Measurements from ENCODE around the gene SLFN11. TPM values are rescaled to one million over a fixed set of nuclear protein-coding genes. Genes with fewer than 3 reads are reported as not detected.
"Not testable (repeated sequence)": the region's sequence is repeated elsewhere in the genome, so short reads cannot be mapped to it uniquely, and the experiment has no call there.

SLFN11 gene
- total RNA-seq, 1 donor from 2014 or later: 0.25 TPM

GRCh38 chr17:35341411-35341992 lies 31.9 kb downstream of the SLFN11 start:
- peaks cover 35% of the 10 kb centered on the region for H3K27me3 Mint-ChIP-seq (ENCODE audit: low read depth, unreplicated experiment)
- H3K79me2 ChIP-seq (ENCODE audit: insufficient read depth, low read length): no peaks in the 10 kb centered on the region

GRCh38 chr17:35338230-35338629 lies 35.2 kb downstream of the SLFN11 start:
- DNase-seq (ENCODE audit: low read depth) (no peak), FAIRE-seq (no peak)
- Histone ChIP-seq H4K20me1 (ENCODE audit: insufficient read depth, low read length) (no peaks in the 10 kb centered on the region), H3K9me3 (ENCODE audit: insufficient read depth, low read depth, low read length) (no peaks in the 10 kb centered on the region), H3K4me2 (ENCODE audit: low read length) (no peak overlapping the region), H3K27me3 (ENCODE audit: insufficient read depth, low read length) (peaks cover 11% of the 10 kb centered on the region), H3K79me2 (ENCODE audit: insufficient read depth, low read length) (no peaks in the 10 kb centered on the region), H3K4me3 (ENCODE audit: insufficient read depth, low read depth, low read length) (no peak overlapping the region), H2AFZ (ENCODE audit: low read depth, low read length) (no peak overlapping the region), H3K36me3 (ENCODE audit: insufficient read depth, low read length) (no peaks in the 10 kb centered on the region), H3K4me1 (ENCODE audit: insufficient read depth, low read length) (no peaks in the 10 kb centered on the region), H3K27ac (ENCODE audit: low read depth, low read length) (no peak overlapping the region), H3K9ac (ENCODE audit: low read length) (no peak overlapping the region)
- no peak overlapping the region for H3K4me3 Mint-ChIP-seq (ENCODE audit: unreplicated experiment)
- peaks cover 22% of the 10 kb centered on the region for H3K27me3 Mint-ChIP-seq (ENCODE audit: low read depth, unreplicated experiment)
- TF ChIP-seq CTCF (IDR thresholded peaks at IDR 0.05; ENCODE audit: insufficient read depth, low read depth, low read length) (no peak), EZH2 (IDR thresholded peaks at IDR 0.05; ENCODE audit: insufficient read depth, low read length) (no peak)
- no peaks in the 10 kb centered on the region for H3K4me1 Mint-ChIP-seq (ENCODE audit: low read depth, unreplicated experiment)
- peaks cover 4% of the 10 kb centered on the region for H3K9me3 Mint-ChIP-seq (ENCODE audit: unreplicated experiment)
- H3K27ac Mint-ChIP-seq (ENCODE audit: unreplicated experiment): no peak overlapping the region
- no peaks in the 10 kb centered on the region for H3K36me3 Mint-ChIP-seq (ENCODE audit: low read depth, unreplicated experiment)

More at GRCh38 chr17:35341411-35341992, 31.9 kb downstream of the SLFN11 start:
- no peak for FAIRE-seq
- DNase-seq (ENCODE audit: low read depth): no peak
- Histone ChIP-seq H3K9ac (ENCODE audit: low read length) (no peak overlapping the region), H3K4me1 (ENCODE audit: insufficient read depth, low read length) (peaks cover 11% of the 10 kb centered on the region), H3K27ac (ENCODE audit: low read depth, low read length) (no peak overlapping the region), H3K4me3 (ENCODE audit: insufficient read depth, low read depth, low read length) (no peak overlapping the region), H3K4me2 (ENCODE audit: low read length) (no peak overlapping the region), H3K36me3 (ENCODE audit: insufficient read depth, low read length) (no peaks in the 10 kb centered on the region), H3K9me3 (ENCODE audit: insufficient read depth, low read depth, low read length) (no peaks in the 10 kb centered on the region), H4K20me1 (ENCODE audit: insufficient read depth, low read length) (no peaks in the 10 kb centered on the region), H2AFZ (ENCODE audit: low read depth, low read length) (no peak overlapping the region), H3K27me3 (ENCODE audit: insufficient read depth, low read length) (peaks cover 26% of the 10 kb centered on the region)
- Mint-ChIP-seq H3K4me3 (ENCODE audit: unreplicated experiment) (no peak overlapping the region), H3K36me3 (ENCODE audit: low read depth, unreplicated experiment) (no peaks in the 10 kb centered on the region), H3K27ac (ENCODE audit: unreplicated experiment) (no peak overlapping the region), H3K4me1 (ENCODE audit: low read depth, unreplicated experiment) (peaks cover 4% of the 10 kb centered on the region), H3K9me3 (ENCODE audit: unreplicated experiment) (peaks cover 1% of the 10 kb centered on the region)
- no peak for TF ChIP-seq CTCF (IDR thresholded peaks at IDR 0.05; ENCODE audit: insufficient read depth, low read depth, low read length)
- TF ChIP-seq EZH2 (IDR thresholded peaks at IDR 0.05; ENCODE audit: insufficient read depth, low read length): no peak

- Histone ChIP-seq H3K4me3 (ENCODE audit: insufficient read depth, low read depth, low read length) (no peak overlapping the region), H4K20me1 (ENCODE audit: insufficient read depth, low read length) (no peaks in the 10 kb centered on the region), H3K27me3 (ENCODE audit: insufficient read depth, low read length) (peaks cover 11% of the 10 kb centered on the region), H3K4me1 (ENCODE audit: insufficient read depth, low read length) (no peaks in the 10 kb centered on the region), H3K36me3 (ENCODE audit: insufficient read depth, low read length) (no peaks in the 10 kb centered on the region), H3K9me3 (ENCODE audit: insufficient read depth, low read depth, low read length) (no peaks in the 10 kb centered on the region), H3K9ac (ENCODE audit: low read length) (no peak overlapping the region), H2AFZ (ENCODE audit: low read depth, low read length) (no peak overlapping the region), H3K4me2 (ENCODE audit: low read length) (no peak overlapping the region), H3K79me2 (ENCODE audit: insufficient read depth, low read length) (no peaks in the 10 kb centered on the region), H3K27ac (ENCODE audit: low read depth, low read length) (no peak overlapping the region)
- H3K9me3 Mint-ChIP-seq (ENCODE audit: unreplicated experiment): peaks cover 4% of the 10 kb centered on the region
- FAIRE-seq (no peak), DNase-seq (ENCODE audit: low read depth) (no peak)
- no peaks in the 10 kb centered on the region for H3K36me3 Mint-ChIP-seq (ENCODE audit: low read depth, unreplicated experiment)
- peaks cover 23% of the 10 kb centered on the region for H3K27me3 Mint-ChIP-seq (ENCODE audit: low read depth, unreplicated experiment)
- no peaks in the 10 kb centered on the region for H3K4me1 Mint-ChIP-seq (ENCODE audit: low read depth, unreplicated experiment)
- no peak overlapping the region for H3K27ac Mint-ChIP-seq (ENCODE audit: unreplicated experiment)
- H3K4me3 Mint-ChIP-seq (ENCODE audit: unreplicated experiment): no peak overlapping the region
- TF ChIP-seq CTCF (IDR thresholded peaks at IDR 0.05; ENCODE audit: insufficient read depth, low read depth, low read length) (no peak), EZH2 (IDR thresholded peaks at IDR 0.05; ENCODE audit: insufficient read depth, low read length) (no peak)
Observed at GRCh38 chr17:35337364-35337763, 36.1 kb downstream of the SLFN11 start.

GRCh38 chr17:35333578-35333977 lies 39.8 kb downstream of the SLFN11 start:
- not testable (repeated sequence) for H3K36me3 ChIP-seq (ENCODE audit: insufficient read depth, low read length); H3K9ac ChIP-seq (ENCODE audit: low read length); H2AFZ ChIP-seq (ENCODE audit: low read depth, low read length); H3K9me3 Mint-ChIP-seq (ENCODE audit: unreplicated experiment); H4K20me1 ChIP-seq (ENCODE audit: insufficient read depth, low read length); H3K27ac Mint-ChIP-seq (ENCODE audit: unreplicated experiment); H3K4me1 ChIP-seq (ENCODE audit: insufficient read depth, low read length); H3K4me3 Mint-ChIP-seq (ENCODE audit: unreplicated experiment); H3K9me3 ChIP-seq (ENCODE audit: insufficient read depth, low read depth, low read length); FAIRE-seq; DNase-seq (ENCODE audit: low read depth); H3K4me3 ChIP-seq (ENCODE audit: insufficient read depth, low read depth, low read length); H3K4me1 Mint-ChIP-seq (ENCODE audit: low read depth, unreplicated experiment); H3K79me2 ChIP-seq (ENCODE audit: insufficient read depth, low read length); H3K36me3 Mint-ChIP-seq (ENCODE audit: low read depth, unreplicated experiment); H3K4me2 ChIP-seq (ENCODE audit: low read length); H3K27ac ChIP-seq (ENCODE audit: low read depth, low read length)
- H3K27me3 ChIP-seq (ENCODE audit: insufficient read depth, low read length): peaks cover 11% of the 10 kb centered on the region
- peaks cover 35% of the 10 kb centered on the region for H3K27me3 Mint-ChIP-seq (ENCODE audit: low read depth, unreplicated experiment)

Measured in astrocyte (in vitro differentiated cells and primary cell).